SIG-M5 treated with dmso at 0.1 percent for 504 hours (cell line): ENCODE results near the gene ZSWIM1.

Source experiments
- DNase-seq: peaks from one replicate; lab custom pipeline; 2025; ENCODE audit not compliant: unreplicated experiment; lab: John Stamatoyannopoulos, UW

Gene ZSWIM1

GRCh38 chr20:45907219-45907948 lies 26.4 kb downstream of the ZSWIM1 start:
- no peak for DNase-seq

DNA sequence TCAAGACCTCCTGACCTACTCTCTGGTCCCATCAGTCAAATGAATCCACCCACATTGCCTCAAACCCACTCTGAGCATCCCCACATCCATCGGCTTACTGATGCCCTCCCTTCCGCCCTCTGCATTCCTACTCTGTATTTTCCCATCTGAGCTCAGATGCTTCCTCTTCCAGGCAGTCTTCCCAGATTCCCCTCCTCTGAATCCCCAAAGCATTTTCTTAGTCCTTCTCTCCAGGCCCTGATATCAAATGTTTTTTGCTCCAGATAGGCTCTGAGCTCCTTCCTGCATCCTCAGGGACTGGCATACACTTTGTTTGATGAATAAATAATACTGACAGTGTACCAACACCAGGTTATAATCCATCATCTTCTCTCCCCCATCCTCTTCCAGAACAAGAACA lies 27.1 kb downstream of the ZSWIM1 start:
- no peak for DNase-seq

- DNase-seq = no peak
These were observed 28.3 kb downstream of the ZSWIM1 start for GRCh38 chr20:45909336-45909808.

GRCh38 chr20:45909817-45910669 lies 29.0 kb downstream of the ZSWIM1 start:
- DNase-seq = no peak

GRCh38 chr20:45910670-45911485 lies 29.9 kb downstream of the ZSWIM1 start:
- peak; percentile 100 for DNase-seq

GRCh38 chr20:45911486-45912343 lies 30.7 kb downstream of the ZSWIM1 start, which contains the start of gene PLTP:
Gene PLTP, minus strand, starts transcription at chr20:45912155. Its CDS starts 703 bp downstream, at chr20:45911452.
- no peak for DNase-seq

DNA sequence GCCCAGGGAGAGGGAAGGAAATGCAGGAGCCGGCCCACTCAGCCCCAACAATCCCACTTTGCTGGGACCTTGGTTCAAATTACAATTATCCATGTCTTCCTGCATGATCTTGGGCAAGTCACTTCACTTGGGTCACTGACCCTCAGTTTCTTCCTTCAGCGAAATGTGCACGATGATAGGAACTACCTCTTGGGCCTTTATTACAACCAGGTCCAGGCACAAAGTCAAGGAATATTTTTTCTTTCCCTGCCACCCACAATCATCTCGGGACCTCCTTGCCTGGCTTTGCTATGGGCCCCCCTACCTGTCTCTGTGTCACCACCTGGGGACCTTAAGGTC lies 31.3 kb downstream of the ZSWIM1 start:
- DNase-seq = no peak

GRCh38 chr20:45913116-45913515 lies 32.1 kb downstream of the ZSWIM1 start:
- no peak for DNase-seq

- no peak for DNase-seq
These were observed 36.7 kb downstream of the ZSWIM1 start for GRCh38 chr20:45917790-45918141.

GRCh38 chr20:45918182-45918737 lies 37.2 kb downstream of the ZSWIM1 start:
- no peak for DNase-seq

DNA sequence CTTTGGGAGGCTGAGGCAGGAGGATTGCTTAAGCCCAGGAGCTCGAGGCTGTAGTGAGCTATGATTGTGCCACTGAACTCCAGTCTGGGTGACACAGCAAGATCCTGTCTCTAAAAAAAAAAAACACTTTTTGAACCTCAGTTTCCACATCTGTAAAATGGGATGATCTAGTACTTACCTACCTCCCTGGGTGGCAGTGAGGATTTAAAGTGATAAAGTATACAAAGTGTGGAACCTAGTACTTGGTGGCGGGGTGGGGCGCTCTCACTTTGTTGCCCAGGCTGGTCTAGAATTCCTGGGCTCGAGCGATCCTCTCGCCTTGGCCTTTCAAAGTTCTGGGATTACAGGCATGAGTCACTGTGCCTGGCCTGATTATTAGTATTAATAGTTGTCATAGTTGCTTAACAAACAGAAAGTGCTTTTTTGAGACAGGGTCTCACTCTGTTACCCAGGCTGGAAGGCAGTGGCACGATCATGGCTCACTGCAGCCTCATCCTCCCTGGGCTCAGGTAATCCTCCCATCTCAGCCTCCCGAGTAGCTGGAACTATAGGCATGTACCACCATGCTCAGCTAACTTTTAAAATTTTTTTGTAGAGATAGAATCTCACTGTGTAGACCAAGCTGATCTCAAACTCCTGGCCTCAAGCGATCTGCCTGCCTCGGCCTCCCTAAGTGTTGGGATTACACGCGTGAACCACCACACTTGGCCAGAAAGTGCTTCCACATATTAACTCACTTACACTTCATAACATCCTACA lies 37.9 kb downstream of the ZSWIM1 start:
- no peak for DNase-seq

DNA sequence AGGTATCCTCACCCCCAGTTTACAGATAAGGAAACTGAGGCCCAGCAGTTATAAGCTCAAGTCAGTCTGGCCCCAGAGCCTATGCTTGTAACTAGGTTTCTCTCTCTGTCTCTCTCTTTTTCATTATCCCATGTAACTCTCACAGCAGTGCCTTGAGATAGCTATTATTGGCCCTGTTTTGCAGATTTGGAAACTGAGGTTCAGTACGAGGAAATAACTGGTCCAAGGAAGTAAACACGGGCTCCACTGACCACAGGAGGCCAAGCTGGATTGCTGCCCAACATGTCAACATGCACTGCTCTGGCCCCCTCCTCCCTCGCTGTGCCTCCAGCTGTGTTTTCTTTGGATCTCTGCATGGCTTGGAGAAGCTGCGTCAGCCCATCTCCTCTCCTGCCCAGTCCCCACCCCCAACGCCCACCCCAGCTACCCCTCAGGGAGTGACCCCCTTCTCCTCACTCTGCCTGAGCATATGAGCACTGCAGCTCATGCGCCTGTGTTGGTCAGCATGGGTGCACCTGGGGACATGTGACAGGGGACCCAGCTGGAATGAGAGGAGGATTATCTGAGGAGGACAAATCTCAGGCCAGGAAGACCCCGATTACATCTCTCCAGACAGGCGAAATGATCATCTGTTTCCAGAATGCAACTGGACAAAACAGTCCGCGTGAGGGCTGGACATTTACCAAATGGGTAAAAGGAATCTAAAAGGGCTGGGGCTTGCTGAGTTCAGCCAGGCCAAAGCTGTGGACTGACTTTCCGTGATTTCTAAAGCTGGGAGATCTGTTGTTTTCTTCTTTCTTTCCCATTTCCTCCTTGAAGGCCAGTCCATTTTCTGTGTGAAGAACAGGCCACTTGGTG lies 38.7 kb downstream of the ZSWIM1 start:
- no peak for DNase-seq

DNA sequence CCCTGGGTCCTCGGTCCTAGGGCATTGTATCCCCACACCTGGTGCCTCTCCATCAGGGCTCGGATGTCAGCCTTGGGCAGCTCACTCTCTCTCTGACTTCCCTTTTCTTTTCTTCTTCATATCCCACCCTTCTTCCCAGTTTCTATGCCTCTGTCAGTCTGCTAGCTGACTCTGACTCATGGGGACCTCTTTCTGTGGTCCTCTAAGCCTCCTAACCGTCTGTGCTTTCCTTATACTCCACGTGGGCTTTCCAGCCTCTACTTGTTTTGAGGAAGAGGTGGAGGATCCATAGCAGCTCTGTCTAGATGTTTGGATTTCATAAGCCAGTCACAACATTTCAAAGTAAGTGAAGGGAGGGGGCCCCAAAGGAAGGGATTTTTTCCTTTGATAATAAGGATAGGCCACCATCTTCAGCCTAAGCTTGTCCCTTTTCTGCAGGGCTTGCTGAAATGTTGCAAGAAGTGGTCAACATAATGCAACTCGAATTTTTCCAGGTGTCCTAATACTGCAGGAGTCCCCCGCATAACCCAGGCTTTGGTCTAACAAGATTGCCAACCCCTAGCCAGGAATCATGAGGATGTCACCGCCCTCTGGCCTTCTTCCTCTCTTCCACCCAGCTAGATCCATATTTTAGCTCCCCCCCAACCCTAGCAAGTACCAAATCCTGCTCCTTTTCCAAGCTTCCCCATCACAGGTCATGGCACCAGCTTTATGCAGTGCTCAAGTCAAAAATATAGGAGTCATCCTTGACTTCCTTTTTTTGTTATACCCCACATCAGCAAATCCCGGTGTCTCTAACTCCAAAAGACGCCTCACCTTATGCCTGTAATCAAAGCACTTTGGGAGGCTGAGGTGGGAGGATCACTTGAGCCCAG lies 39.7 kb downstream of the ZSWIM1 start:
- DNase-seq = peak; percentile 35

- no peak for DNase-seq
These were observed 40.5 kb downstream of the ZSWIM1 start for GRCh38 chr20:45921337-45922189.

GRCh38 chr20:45924391-45925261 lies 43.6 kb downstream of the ZSWIM1 start:
- no peak for DNase-seq
